ENCODE results near the gene KCNQ5. TPM values are rescaled to one million over a fixed set of nuclear protein-coding genes. Genes with fewer than 3 reads are reported as not detected.

KCNQ5 gene
- total RNA-seq, 6 donors from 2014 or later: 0.30 to 3.1 (median 0.32) TPM

GRCh38 chr6:72746276-72746675 is 124.4 kb downstream of the KCNQ5 start:
- 73 to 80% methylated on average over 2 of the region's 2 CpGs for WGBS, 2 donors
- no peaks in the 10 kb centered on the region for H3K27me3 ChIP-seq
- H3K4me1 ChIP-seq: no peaks in the 10 kb centered on the region
- H3K4me3 ChIP-seq: no peak overlapping the region
- no peak for DNase-seq
- H3K9me3 ChIP-seq: no peaks in the 10 kb centered on the region
- TF ChIP-seq EP300 (IDR thresholded peaks at IDR 0.05) (no peak), POLR2A (IDR thresholded peaks at IDR 0.05) (no peak), POLR2AphosphoS5 (IDR thresholded peaks at IDR 0.05) (no peak)
- TF ChIP-seq, protein P1, sequence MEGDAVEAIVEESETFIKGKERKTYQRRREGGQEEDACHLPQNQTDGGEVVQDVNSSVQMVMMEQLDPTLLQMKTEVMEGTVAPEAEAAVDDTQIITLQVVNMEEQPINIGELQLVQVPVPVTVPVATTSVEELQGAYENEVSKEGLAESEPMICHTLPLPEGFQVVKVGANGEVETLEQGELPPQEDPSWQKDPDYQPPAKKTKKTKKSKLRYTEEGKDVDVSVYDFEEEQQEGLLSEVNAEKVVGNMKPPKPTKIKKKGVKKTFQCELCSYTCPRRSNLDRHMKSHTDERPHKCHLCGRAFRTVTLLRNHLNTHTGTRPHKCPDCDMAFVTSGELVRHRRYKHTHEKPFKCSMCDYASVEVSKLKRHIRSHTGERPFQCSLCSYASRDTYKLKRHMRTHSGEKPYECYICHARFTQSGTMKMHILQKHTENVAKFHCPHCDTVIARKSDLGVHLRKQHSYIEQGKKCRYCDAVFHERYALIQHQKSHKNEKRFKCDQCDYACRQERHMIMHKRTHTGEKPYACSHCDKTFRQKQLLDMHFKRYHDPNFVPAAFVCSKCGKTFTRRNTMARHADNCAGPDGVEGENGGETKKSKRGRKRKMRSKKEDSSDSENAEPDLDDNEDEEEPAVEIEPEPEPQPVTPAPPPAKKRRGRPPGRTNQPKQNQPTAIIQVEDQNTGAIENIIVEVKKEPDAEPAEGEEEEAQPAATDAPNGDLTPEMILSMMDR (IDR thresholded peaks at IDR 0.05): no peak
- H3K36me3 ChIP-seq: no peaks in the 10 kb centered on the region
- H3K27ac ChIP-seq: no peak overlapping the region
- no peak for ATAC-seq (ENCODE audit: low FRiP score in 2 of 2)

DNA sequence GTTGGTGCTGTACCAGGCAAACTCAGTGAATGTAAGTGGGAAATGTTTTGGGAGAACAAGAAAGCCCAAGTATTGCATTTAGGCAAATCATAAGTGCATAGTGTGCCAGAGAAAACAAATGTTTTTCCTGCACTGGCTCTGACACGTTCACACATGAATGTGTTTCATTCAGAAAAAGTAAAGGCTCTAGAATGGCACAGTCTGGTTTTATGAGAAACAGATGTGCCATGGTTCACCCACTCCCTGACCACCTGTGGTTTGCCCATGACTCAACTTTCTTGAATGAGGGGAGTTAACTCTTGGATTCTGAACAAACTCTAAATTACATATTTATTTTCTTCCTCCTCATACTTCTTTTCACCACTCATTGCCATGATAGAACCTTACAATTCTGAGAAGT is 126.9 kb downstream of the KCNQ5 start:
- DNase-seq (no peak), ATAC-seq (ENCODE audit: low FRiP score in 2 of 2) (no peak)
- no peak overlapping the region for H3K27ac ChIP-seq
- TF ChIP-seq, protein P1 (IDR thresholded peaks at IDR 0.05): no peak
- no peak for TF ChIP-seq POLR2AphosphoS5 (IDR thresholded peaks at IDR 0.05)
- no peak for TF ChIP-seq EP300 (IDR thresholded peaks at IDR 0.05)
- TF ChIP-seq POLR2A (IDR thresholded peaks at IDR 0.05): no peak
- WGBS, 2 donors: 42 to 52% methylated on average over 1 of the region's 1 CpG
- H3K27me3 ChIP-seq: no peaks in the 10 kb centered on the region
- H3K36me3 ChIP-seq: no peaks in the 10 kb centered on the region
- no peaks in the 10 kb centered on the region for H3K9me3 ChIP-seq
- H3K4me1 ChIP-seq: no peaks in the 10 kb centered on the region
- no peak overlapping the region for H3K4me3 ChIP-seq

- 54 to 75% methylated on average over 2 of the region's 2 CpGs for WGBS, 2 donors
- DNase-seq (no peak), ATAC-seq (ENCODE audit: low FRiP score in 2 of 2) (no peak)
- Histone ChIP-seq H3K4me1 (peaks cover 0 to 5% (median 0%) of the 10 kb centered on the region in 4 donors), H3K27me3 (no peaks in the 10 kb centered on the region), H3K9me3 (no peaks in the 10 kb centered on the region), H3K36me3 (no peaks in the 10 kb centered on the region), H3K27ac (no peak overlapping the region), H3K4me3 (no peak overlapping the region)
- TF ChIP-seq, protein P1 (IDR thresholded peaks at IDR 0.05): no peak
- no peak for TF ChIP-seq POLR2AphosphoS5 (IDR thresholded peaks at IDR 0.05)
- TF ChIP-seq POLR2A (IDR thresholded peaks at IDR 0.05): no peak
- no peak for TF ChIP-seq EP300 (IDR thresholded peaks at IDR 0.05)
Observed at GRCh38 chr6:72755752-72756151, 133.9 kb downstream of the KCNQ5 start.

GRCh38 chr6:72757048-72757447 is 135.2 kb downstream of the KCNQ5 start:
- Histone ChIP-seq H3K36me3 (no peaks in the 10 kb centered on the region), H3K27me3 (no peaks in the 10 kb centered on the region), H3K4me3 (no peak overlapping the region), H3K27ac (no peak overlapping the region), H3K4me1 (peaks cover 0 to 5% (median 0%) of the 10 kb centered on the region in 4 donors), H3K9me3 (no peaks in the 10 kb centered on the region)
- TF ChIP-seq POLR2A (IDR thresholded peaks at IDR 0.05) (no peak), POLR2AphosphoS5 (IDR thresholded peaks at IDR 0.05) (no peak), EP300 (IDR thresholded peaks at IDR 0.05) (no peak)
- TF ChIP-seq, protein P1 (IDR thresholded peaks at IDR 0.05): no peak
- no peak for DNase-seq
- 86 to 89% methylated on average over 3 of the region's 3 CpGs for WGBS, 2 donors
- ATAC-seq (ENCODE audit: low FRiP score in 2 of 2): no peak

- H3K36me3 ChIP-seq: no peaks in the 10 kb centered on the region
- H3K9me3 ChIP-seq: no peaks in the 10 kb centered on the region
- DNase-seq (no peak), ATAC-seq (ENCODE audit: low FRiP score in 2 of 2) (no peak)
- H3K27ac ChIP-seq: no peak overlapping the region
- peaks cover 0 to 5% (median 0%) of the 10 kb centered on the region in 4 donors for H3K4me1 ChIP-seq
- TF ChIP-seq EP300 (IDR thresholded peaks at IDR 0.05) (no peak), POLR2A (IDR thresholded peaks at IDR 0.05) (no peak), POLR2AphosphoS5 (IDR thresholded peaks at IDR 0.05) (no peak)
- TF ChIP-seq, protein P1 (IDR thresholded peaks at IDR 0.05): no peak
- H3K4me3 ChIP-seq: no peak overlapping the region
- H3K27me3 ChIP-seq: no peaks in the 10 kb centered on the region
- WGBS, 2 donors: 86 to 95% methylated on average over 1 of the region's 1 CpG
Observed at GRCh38 chr6:72757926-72758325, 136.1 kb downstream of the KCNQ5 start.
